H9 (cell line): ENCODE data around the gene TCF4. TPM values are rescaled to one million over a fixed set of nuclear protein-coding genes. Genes with fewer than 3 reads are reported as not detected.

Experiments
- DNase-seq: peaks from one replicate; pipeline ENCODE4 v3.0.0-alpha.2; 2017
- H2AFZ ChIP-seq: one replicate; pipeline ENCODE4 v1.6.1; 2013; ENCODE audit warnings: mild to moderate bottlenecking, low read length, control low read depth, moderate library complexity
- H2AK5ac ChIP-seq: 2 replicates; pipeline ENCODE4 v1.6.1; 2013; ENCODE audit warnings: low read length, control low read depth, mixed read lengths; ENCODE audit not compliant: insufficient read length
- H2BK120ac ChIP-seq: one replicate; pipeline ENCODE4 v1.6.1; 2013; ENCODE audit warnings: low read depth, mild to moderate bottlenecking, low read length, control low read depth, inconsistent platforms; ENCODE audit not compliant: poor library complexity, severe bottlenecking
- H2BK12ac ChIP-seq: 2 replicates; pipeline ENCODE4 v1.6.1; 2013; ENCODE audit warnings: low read length, control low read depth, mixed read lengths, low read depth; ENCODE audit not compliant: insufficient read length
- H2BK15ac ChIP-seq: 2 replicates; pipeline ENCODE4 v1.6.1; 2013; ENCODE audit warnings: low read depth, low read length, control low read depth
- H2BK20ac ChIP-seq: one replicate; pipeline ENCODE4 v1.6.1; 2013; ENCODE audit warnings: low read depth, mild to moderate bottlenecking, low read length, control low read depth, inconsistent platforms; ENCODE audit not compliant: poor library complexity, severe bottlenecking
- H2BK5ac ChIP-seq: 2 replicates; pipeline ENCODE4 v1.6.1; 2013; ENCODE audit warnings: low read length, control low read depth, mixed read lengths; ENCODE audit not compliant: insufficient read length
- H3K14ac ChIP-seq: 2 replicates; pipeline ENCODE4 v1.6.1; 2013; ENCODE audit warnings: low read length, control low read depth; ENCODE audit not compliant: insufficient read depth
- H3K18ac ChIP-seq: 2 replicates; pipeline ENCODE4 v1.6.1; 2013; ENCODE audit warnings: low read depth, mild to moderate bottlenecking, mixed read lengths, low read length, control low read depth; ENCODE audit not compliant: insufficient read length
- H3K23ac ChIP-seq: 2 replicates; pipeline ENCODE4 v1.6.1; 2013; ENCODE audit warnings: low read length, control low read depth, mixed read lengths, low read depth; ENCODE audit not compliant: insufficient read length
- H3K23me2 ChIP-seq: 2 replicates; pipeline ENCODE4 v1.6.1; 2013; ENCODE audit warnings: low read depth, mild to moderate bottlenecking, mixed read lengths, low read length, control low read depth; ENCODE audit not compliant: insufficient read length, poor library complexity, severe bottlenecking
- H3K27ac ChIP-seq: 2 replicates; pipeline ENCODE4 v1.5.1; 2013; ENCODE audit warnings: low read length, control low read depth, mixed read lengths, low read depth; ENCODE audit not compliant: insufficient read length
- H3K27me3 ChIP-seq: 2 replicates; pipeline ENCODE4 v1.6.1; 2013; ENCODE audit warnings: low read length, control low read depth, inconsistent platforms; ENCODE audit not compliant: insufficient read depth
- H3K4ac ChIP-seq: 2 replicates; pipeline ENCODE4 v1.6.1; 2013; ENCODE audit warnings: low read depth, mild to moderate bottlenecking, control low read depth, inconsistent platforms, low read length, moderate library complexity
- H3K4me1 ChIP-seq: 2 replicates; pipeline ENCODE4 v1.6.1; 2013; ENCODE audit warnings: low read length, control low read depth, inconsistent platforms; ENCODE audit not compliant: insufficient read depth
- H3K4me2 ChIP-seq: 2 replicates; pipeline ENCODE4 v1.6.1; 2013; ENCODE audit warnings: low read length, control low read depth, mixed read lengths; ENCODE audit not compliant: insufficient read length, insufficient read depth
- H3K56ac ChIP-seq: 2 replicates; pipeline ENCODE4 v1.6.1; 2013; ENCODE audit warnings: low read depth, mild to moderate bottlenecking, mixed read lengths, low read length, control low read depth; ENCODE audit not compliant: insufficient read length
- H3K79me1 ChIP-seq: 2 replicates; pipeline ENCODE4 v1.6.1; 2013; ENCODE audit warnings: low read depth, mild to moderate bottlenecking, moderate library complexity, low read length, control low read depth, inconsistent platforms; ENCODE audit not compliant: insufficient read depth, poor library complexity, severe bottlenecking
- H3K79me2 ChIP-seq: 2 replicates; pipeline ENCODE4 v1.6.1; 2013; ENCODE audit warnings: low read length, control low read depth, inconsistent platforms; ENCODE audit not compliant: insufficient read depth
- H3K9ac ChIP-seq: 2 replicates; pipeline ENCODE4 v1.6.1; 2013; ENCODE audit warnings: low read length, control low read depth, mixed read lengths; ENCODE audit not compliant: insufficient read length; ENCODE audit errors: extremely low read depth
- H3K9me3 ChIP-seq: one replicate; pipeline ENCODE4 v1.6.1; 2013; ENCODE audit warnings: low read depth, low read length, inconsistent platforms; ENCODE audit not compliant: control insufficient read depth
- H3T11ph ChIP-seq: one replicate; pipeline ENCODE4 v1.6.1; 2013; ENCODE audit warnings: mild to moderate bottlenecking, low read length, control low read depth, inconsistent platforms
- H4K20me1 ChIP-seq: one replicate; pipeline ENCODE4 v1.6.1; 2013; ENCODE audit not compliant: control insufficient read depth, insufficient read length, insufficient read depth
- H4K5ac ChIP-seq: 2 replicates; pipeline ENCODE4 v1.6.1; 2013; ENCODE audit warnings: low read depth, mild to moderate bottlenecking, mixed read lengths, low read length, control low read depth; ENCODE audit not compliant: insufficient read length
- H4K8ac ChIP-seq: replicated peaks from 2 replicates; pipeline ENCODE4 v1.6.1; 2013; ENCODE audit warnings: low read length, control low read depth, mixed read lengths, low read depth; ENCODE audit not compliant: insufficient read length
- H4K91ac ChIP-seq: 2 replicates; pipeline ENCODE4 v1.6.1; 2013; ENCODE audit warnings: low read depth, mild to moderate bottlenecking, moderate library complexity, mixed read lengths, low read length, control low read depth; ENCODE audit not compliant: insufficient read length
- H3K27ac Mint-ChIP-seq, 3 experiments: 2 replicates in 2 of 3; 3 replicates in 1 of 3; pipeline ENCODE4 v1.8.0; 2020 to 2021; ENCODE audit warnings: mixed read lengths in 3 of 3, mild to moderate bottlenecking in 1 of 3, moderate library complexity in 1 of 3
- H3K27me3 Mint-ChIP-seq: 2 replicates; pipeline ENCODE4 v1.8.0; 2021; ENCODE audit warnings: low read depth, mild to moderate bottlenecking, moderate library complexity, mixed read lengths
- H3K36me3 Mint-ChIP-seq, 3 experiments: 2 replicates in 2 of 3; 3 replicates in 1 of 3; pipeline ENCODE4 v1.8.0; 2020 to 2021; ENCODE audit warnings: low read depth in 3 of 3, mixed read lengths in 3 of 3; ENCODE audit not compliant: insufficient read depth in 1 of 3
- H3K4me1 Mint-ChIP-seq, 2 experiments: 2 replicates each; pipeline ENCODE4 v1.8.0; 2020; ENCODE audit warnings: mixed read lengths in 2 of 2
- H3K4me3 Mint-ChIP-seq, 2 experiments: 2 replicates in 1 of 2; 3 replicates in 1 of 2; pipeline ENCODE4 v1.8.0; 2020 to 2021; ENCODE audit warnings: mild to moderate bottlenecking in 2 of 2, mixed read lengths in 2 of 2, moderate library complexity in 1 of 2
- H3K9me3 Mint-ChIP-seq, 2 experiments: 2 replicates in 1 of 2; 3 replicates in 1 of 2; pipeline ENCODE4 v1.8.0; 2020; ENCODE audit warnings: mild to moderate bottlenecking in 2 of 2, mixed read lengths in 2 of 2, moderate library complexity in 1 of 2
- CTCF ChIP-seq: fragments of 200-600 bp; sonication (generic); conservative IDR thresholded peaks from 3 replicates; pipeline ENCODE4 v1.8.0; 2021; ENCODE audit warnings: antibody characterized with exemption, mild to moderate bottlenecking
- WGBS: extraction: QIAGEN DNeasy Blood & Tissue Kit; methylation state at CpG from one replicate; pipeline ENCODE4 v1.1.7; 2013; ENCODE audit warnings: missing lambda C conversion rate, low lambda C conversion rate, mixed read lengths; ENCODE audit not compliant: insufficient read length; ENCODE audit errors: extremely low coverage; 5-methylcytosine and 5-hydroxymethylcytosine counted together
- total RNA-seq: library from RNA; stranded (reverse); gene quantifications from 2 replicates; pipeline ENCODE4 v1.2.1, GENCODE V29; 2021

Gene TCF4
- total RNA-seq, 1 experiment from 2014 or later = 99.4 TPM

DNA sequence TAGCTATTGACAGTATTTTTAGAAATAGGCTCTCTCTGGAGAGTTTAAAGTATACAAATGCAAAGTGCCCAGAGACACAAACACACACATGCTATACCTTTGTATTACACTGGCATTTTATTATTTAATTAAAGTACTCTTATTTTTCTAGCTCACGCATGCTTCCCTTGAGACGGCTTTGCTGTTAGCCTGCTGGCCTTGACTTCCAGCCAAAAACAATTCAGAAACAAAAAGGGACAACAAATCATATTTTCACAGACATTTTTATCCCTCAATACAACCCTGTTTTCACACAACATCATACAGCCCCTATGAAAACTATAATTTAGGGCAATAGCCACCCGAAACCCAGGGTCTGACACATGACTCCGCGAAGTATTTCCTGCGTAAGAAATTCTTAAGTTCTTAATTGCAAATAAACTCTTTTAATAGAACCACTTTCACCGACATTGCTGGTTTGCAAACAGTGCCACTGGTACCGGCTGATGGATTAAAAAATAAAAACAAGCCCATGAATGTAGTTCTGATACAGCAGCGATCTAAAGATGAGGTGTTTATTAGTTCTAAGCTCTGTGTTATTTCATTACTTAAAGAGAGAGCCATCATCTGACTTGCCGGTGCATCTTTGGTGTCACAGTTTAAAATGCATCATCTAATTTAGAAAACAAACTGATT, 185.1 kb downstream of the TCF4 start:
- Histone ChIP-seq H2BK15ac (no peak overlapping the region), H2AFZ (no peak overlapping the region), H3K18ac (no peak overlapping the region), H4K8ac (no peak overlapping the region), H3K4me2 (no peak overlapping the region), H3K79me2 (peaks cover 2% of the 10 kb centered on the region; the same call in 1 of the 2 replicates), H3K4ac (no peak overlapping the region), H3K9me3 (no peaks in the 10 kb centered on the region), H2BK5ac (no peak overlapping the region), H4K91ac (no peak overlapping the region), H4K20me1 (no peaks in the 10 kb centered on the region), H3K14ac (no peak overlapping the region), H3K23ac (no peak overlapping the region), H2BK12ac (no peak overlapping the region), H3K27me3 (no peaks in the 10 kb centered on the region), H2BK20ac (no peak overlapping the region), H3K23me2 (no peaks in the 10 kb centered on the region), H3K27ac (no peak overlapping the region), H3K9ac (no peak overlapping the region), H3K56ac (no peak overlapping the region), H3K4me1 (peaks cover 6% of the 10 kb centered on the region), H4K5ac (no peak overlapping the region), H3K79me1 (peaks cover 9% of the 10 kb centered on the region), H2AK5ac (no peak overlapping the region), H2BK120ac (no peak overlapping the region), H3T11ph (no peak overlapping the region)
- H3K9me3 Mint-ChIP-seq = no peaks in the 10 kb centered on the region
- WGBS = no CpG with 5 or more reads among the region's 10 CpGs
- peaks cover 76 to 81% of the 10 kb centered on the region in 2 experiments for H3K4me1 Mint-ChIP-seq
- no peaks in the 10 kb centered on the region; the same call in 1 of the 2 replicates for H3K27me3 Mint-ChIP-seq
- no peak for TF ChIP-seq CTCF
- H3K27ac Mint-ChIP-seq = peak overlapping the region; percentile 1 to 74 (median 68); a peak in 6 of 7 replicates
- peak overlapping the region in 1 of 2 experiments; percentile 59; a peak in 3 of 5 replicates for H3K4me3 Mint-ChIP-seq
- peaks cover 0 to 4% (median 2%) of the 10 kb centered on the region in 3 experiments; a peak in 2 of 7 replicates for H3K36me3 Mint-ChIP-seq
- DNase-seq = no peak
